NCI-H510A (cell line): ENCODE results near the gene LRSAM1.
A peak's percentile ranks its signal among the peaks of the same experiment; 100 is the strongest.

Experiments
- DNase-seq: peaks from one replicate; lab custom pipeline; 2025; lab: John Stamatoyannopoulos, UW

Gene LRSAM1

GRCh38 chr9:127497656-127498290, 46.5 kb downstream of the LRSAM1 start:
- DNase-seq, result no peak

DNA sequence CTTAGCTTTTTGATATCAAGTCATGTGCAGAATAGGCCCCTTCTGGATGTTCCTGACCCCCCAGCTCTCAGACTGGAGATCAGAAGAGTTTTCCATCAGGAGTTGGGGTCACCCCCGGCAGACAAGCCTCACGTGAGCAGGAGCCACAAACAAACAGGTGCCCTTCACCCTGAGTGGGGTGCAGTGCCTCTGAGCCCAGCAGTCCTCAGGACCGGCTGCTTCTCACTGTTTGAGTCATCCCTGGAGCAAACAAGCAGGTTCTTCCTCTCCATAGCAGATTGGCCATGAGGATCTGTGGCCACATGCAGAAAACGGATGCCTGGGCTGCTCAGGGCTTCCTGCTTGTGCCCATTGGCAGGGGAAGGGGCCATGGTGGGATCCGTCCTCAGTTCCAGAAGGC, 47.0 kb downstream of the LRSAM1 start:
- no peak for DNase-seq

GRCh38 chr9:127500399-127500798, 49.1 kb downstream of the LRSAM1 start:
- DNase-seq, result no peak

- no peak for DNase-seq
Measured at GRCh38 chr9:127500862-127501261, 49.6 kb downstream of the LRSAM1 start.

DNA sequence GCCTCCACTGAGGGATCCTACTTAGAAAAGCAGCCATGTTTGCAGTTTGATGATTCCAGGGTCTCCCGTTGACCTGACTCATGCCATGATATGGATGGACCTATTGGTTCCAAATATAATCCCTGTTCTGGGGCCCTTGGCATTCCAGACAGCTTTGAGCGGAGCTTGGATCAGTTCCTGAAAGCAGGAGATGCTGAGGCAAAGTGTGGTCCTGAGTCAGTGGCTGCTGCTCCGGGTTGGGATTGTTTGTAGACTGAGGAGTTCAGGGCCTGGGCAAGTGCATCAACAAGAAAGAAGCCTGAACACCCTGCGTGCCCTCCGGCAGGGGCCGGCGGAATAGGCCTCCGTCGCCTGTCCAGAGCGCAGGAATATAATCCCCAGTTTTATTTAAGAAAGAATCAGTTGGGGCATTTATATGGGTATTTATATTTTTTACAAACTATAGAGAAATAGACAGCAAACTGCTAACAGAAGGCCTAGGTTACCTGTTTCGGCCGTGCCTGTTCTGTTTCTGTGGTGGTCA, 50.6 kb downstream of the LRSAM1 start:
- DNase-seq, result no peak

GRCh38 chr9:127502706-127503378, 51.5 kb downstream of the LRSAM1 start:
- DNase-seq, result no peak

- no peak for DNase-seq
Measured at GRCh38 chr9:127503379-127503921, 52.1 kb downstream of the LRSAM1 start.

- peak; percentile 46 for DNase-seq
Measured at GRCh38 chr9:127503947-127504886, 52.9 kb downstream of the LRSAM1 start.

DNA sequence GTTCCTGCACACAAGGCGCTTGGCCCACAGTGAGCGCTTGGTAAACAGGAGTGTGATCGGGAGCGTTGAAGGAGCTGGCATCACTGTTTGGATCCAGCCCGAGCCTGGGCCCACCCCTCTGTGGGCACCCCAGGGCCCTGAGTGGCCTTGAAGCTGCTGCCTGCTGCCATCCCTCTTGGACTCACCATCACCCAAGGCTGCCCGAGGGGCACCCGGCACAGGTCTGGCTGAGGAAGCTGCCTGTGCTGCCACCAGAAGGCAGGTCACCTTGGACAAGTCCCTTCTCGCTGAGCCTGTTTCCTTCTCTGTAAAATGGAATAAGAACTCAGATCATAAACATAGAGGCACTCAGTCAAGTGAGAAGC, 53.6 kb downstream of the LRSAM1 start:
- no peak for DNase-seq

DNA sequence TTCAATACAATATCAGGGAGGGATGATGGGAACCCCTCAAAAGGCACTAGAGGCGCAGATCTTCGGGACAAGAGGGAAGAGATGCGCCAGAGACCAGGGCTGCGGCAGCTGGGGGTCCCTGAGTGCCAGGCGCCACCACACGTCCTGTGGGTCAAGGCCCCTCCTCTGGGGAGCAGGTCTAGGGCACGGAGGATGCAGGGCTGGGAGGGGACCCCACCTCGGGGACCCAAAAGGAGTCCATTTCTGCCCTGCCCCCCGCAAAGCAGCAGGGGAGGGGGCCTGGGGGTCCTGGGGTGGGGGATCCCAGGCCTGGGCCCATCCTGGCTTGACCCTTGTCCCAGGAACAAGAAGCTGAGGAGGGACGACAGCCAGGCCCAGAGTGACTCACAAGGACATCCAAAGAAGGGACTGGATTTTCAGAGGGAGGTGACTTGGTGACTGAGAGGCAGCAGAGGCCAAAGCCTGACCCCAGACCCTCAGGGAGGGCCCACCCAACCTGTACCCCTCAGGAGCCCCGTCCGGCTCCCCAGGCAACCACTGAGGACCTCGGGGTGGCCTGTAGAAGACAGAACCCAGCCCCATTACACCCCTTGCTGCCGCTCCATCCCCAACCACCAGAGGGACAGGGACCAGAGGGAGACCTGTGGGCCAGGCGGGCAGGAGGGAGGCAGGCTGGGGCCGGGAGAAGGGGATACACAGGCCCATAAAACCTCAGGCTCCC, 54.2 kb downstream of the LRSAM1 start:
- no peak for DNase-seq

- DNase-seq, result no peak
Measured at GRCh38 chr9:127506117-127506813, 55.0 kb downstream of the LRSAM1 start.

- DNase-seq, result no peak
Measured at GRCh38 chr9:127506814-127507750, 55.8 kb downstream of the LRSAM1 start.

GRCh38 chr9:127507751-127508648, 56.7 kb downstream of the LRSAM1 start:
- DNase-seq, result no peak

DNA sequence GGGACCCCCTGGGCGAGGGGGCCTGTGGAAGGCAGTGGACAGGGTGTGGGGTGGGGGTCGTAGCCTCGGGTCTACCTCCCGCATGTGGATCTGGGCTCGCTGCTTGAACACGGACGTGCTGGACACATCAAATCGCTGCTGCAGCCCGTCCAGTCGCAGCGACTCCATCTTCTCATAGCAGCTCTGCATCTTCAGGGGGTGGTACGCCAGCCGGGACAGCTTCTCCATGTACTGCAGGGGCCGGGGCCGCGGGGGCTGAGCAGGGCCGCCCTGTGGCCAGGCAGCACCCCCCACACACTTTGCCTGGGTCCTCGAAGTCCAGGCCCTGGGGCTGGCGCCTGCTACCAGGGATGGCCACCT, 57.6 kb downstream of the LRSAM1 start:
- no peak for DNase-seq

DNA sequence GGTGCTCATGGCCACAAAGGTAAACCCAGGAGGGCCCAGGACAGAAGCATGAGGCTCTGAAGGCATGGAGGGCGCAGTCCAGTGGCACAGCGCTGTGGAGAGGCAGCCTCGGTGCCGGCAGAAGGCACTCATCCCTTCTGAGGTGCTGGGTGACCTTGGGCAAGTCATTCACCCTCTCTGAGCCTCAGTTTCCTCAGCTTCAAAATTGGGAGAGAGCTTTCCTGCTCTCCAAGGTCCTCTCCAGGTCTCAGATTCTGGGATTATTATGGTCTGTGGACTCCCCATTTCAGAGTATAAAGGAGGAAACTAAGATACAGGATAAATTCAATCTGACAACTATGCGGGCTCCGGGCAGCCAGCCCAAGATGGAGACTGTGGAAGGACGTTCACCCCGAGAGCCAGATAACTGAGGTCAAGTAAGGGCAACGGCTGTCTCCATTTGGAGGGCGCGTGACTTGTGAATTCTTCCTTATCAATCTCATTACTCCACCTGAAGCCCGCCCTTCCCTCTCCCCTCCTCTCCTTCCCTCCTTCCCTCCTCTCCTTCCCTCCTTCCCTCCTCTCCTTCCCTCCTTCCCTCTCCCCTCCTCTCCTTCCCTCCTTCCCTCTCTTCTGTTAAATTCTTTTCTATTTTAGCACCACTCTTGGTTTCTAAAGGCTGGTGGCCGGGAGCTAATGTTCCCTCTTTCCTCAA, 58.1 kb downstream of the LRSAM1 start:
- DNase-seq, result no peak

- no peak for DNase-seq
Measured at GRCh38 chr9:127509955-127510299, 58.6 kb downstream of the LRSAM1 start.

DNA sequence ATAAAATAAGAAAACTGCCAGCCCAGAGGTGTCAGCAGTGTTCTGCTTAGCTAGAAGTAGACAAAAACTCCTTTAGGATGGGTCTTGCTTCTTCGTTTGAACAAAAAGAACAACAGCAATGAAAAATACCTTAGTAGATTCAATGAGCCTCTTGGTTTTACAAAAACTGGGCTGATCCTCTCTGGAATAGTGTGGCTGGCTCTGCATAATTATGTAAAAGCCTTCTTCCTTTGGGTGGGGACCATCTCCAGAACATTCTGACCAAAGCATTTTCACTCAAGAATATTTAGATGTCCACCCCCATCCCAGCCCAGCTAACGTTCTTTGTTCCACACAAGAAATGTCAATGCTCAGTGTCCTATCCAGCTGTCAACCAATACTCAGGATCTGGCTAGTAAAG, 63.2 kb downstream of the LRSAM1 start:
- no peak for DNase-seq

DNA sequence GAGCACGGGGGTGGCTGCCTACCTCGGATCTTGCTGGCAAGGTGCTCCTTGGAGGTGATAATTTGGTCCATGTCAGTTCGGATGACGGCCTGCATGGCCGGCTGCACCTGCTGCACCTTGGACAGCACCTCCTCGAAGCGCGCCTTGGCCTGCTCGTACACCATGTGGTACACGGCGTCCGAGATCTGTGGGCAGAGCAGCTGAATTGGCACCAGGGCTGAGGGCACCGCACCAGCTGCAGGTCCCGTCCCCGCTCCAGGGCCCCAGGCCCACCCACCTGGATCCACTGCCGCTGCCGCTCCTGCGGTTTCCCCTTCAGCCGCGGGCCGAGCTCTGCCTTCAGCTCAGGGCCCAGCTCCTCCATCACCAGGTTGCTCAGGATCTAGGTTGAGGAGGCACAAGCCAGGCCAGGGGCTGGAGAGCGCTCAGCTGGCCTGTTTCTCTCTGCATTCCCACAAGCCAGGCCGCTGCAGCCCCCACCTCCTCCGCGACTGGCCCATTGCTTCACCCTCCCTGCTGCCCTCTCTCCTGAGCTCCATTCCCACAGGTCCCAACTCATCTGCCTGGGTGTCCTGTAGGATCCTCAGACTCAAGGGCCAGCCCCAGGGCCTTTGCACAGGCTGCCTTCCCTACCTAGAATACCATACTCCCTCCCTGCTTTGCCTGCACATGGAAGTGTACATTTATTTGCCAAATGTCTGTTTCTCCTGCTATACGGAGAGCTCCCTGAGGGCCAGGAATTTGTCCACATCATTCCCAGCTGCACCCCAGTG, 65.7 kb downstream of the LRSAM1 start:
- DNase-seq, result no peak
